IMR-90 (cell line): Measurements from ENCODE around the gene ANKRD6. TPM values are rescaled to one million over a fixed set of nuclear protein-coding genes. Genes with fewer than 3 reads are reported as not detected.

Experiments used
- ATAC-seq: fragments of 200-7000 bp; cut with Tn5 transposase; 2 replicates; pipeline ENCODE4 v1.9.1; 2020; ENCODE audit warnings: low read depth, mild to moderate bottlenecking, moderate library complexity
- BruUV-seq: library from RNA; stranded (reverse); fragments of 400-500 nt; replicated peaks from 2 replicates; lab custom pipeline; 2021; lab: Mats Ljungman, UMichigan
- CTCF ChIA-PET: fragments of 300-600 bp; formaldehyde crosslinking; extraction: SDS; loops from one replicate; lab custom pipeline; 2021; ENCODE audit warnings: antibody characterized with exemption; lab: Yijun Ruan, JAX
- POLR2A ChIA-PET: fragments of 300-600 bp; sonication (Branson Sonifier 250); formaldehyde crosslinking; loops from one replicate; lab custom pipeline; 2022; ENCODE audit warnings: antibody characterized with exemption; ENCODE audit not compliant: unreplicated experiment; lab: Charles Lee
- DNase-seq: peaks from one replicate; pipeline ENCODE4 v3.0.0; 2013
- H2AFZ ChIP-seq: replicated peaks from 2 replicates; pipeline ENCODE3; 2013; ENCODE audit warnings: low read length, mild to moderate bottlenecking; ENCODE audit not compliant: poor library complexity
- H2AK5ac ChIP-seq: 2 replicates; pipeline ENCODE4 v1.6.1; 2013; ENCODE audit warnings: low read depth, low read length, inconsistent platforms
- H2AK9ac ChIP-seq: replicated peaks from 2 replicates; pipeline ENCODE3; 2013; ENCODE audit warnings: mild to moderate bottlenecking, low read depth, low read length, moderate library complexity; ENCODE audit not compliant: poor library complexity
- H2BK120ac ChIP-seq: 2 replicates; pipeline ENCODE4 v1.6.1; 2013; ENCODE audit warnings: low read depth, low read length, inconsistent platforms
- H2BK15ac ChIP-seq: 3 replicates; pipeline ENCODE4 v1.6.1; 2013; ENCODE audit warnings: low read depth, low read length, inconsistent platforms
- H2BK20ac ChIP-seq: 2 replicates; pipeline ENCODE4 v1.6.1; 2013; ENCODE audit warnings: low read depth, mild to moderate bottlenecking, inconsistent platforms, low read length, moderate library complexity
- H2BK5ac ChIP-seq: 2 replicates; pipeline ENCODE4 v1.6.1; 2013; ENCODE audit warnings: mild to moderate bottlenecking, low read depth, low read length, inconsistent platforms; ENCODE audit not compliant: poor library complexity, severe bottlenecking
- H3K14ac ChIP-seq: replicated peaks from 2 replicates; pipeline ENCODE4 v1.6.1; 2013; ENCODE audit warnings: low read depth, low read length, inconsistent platforms
- H3K18ac ChIP-seq: 2 replicates; pipeline ENCODE4 v1.6.1; 2013; ENCODE audit warnings: low read depth, low read length, control low read depth
- H3K23ac ChIP-seq: 2 replicates; pipeline ENCODE4 v1.6.1; 2013; ENCODE audit warnings: low read depth, low read length, inconsistent platforms
- H3K27ac ChIP-seq: 2 replicates; pipeline ENCODE4 v1.5.1; 2013; ENCODE audit warnings: mild to moderate bottlenecking, control low read depth, low read length; ENCODE audit not compliant: insufficient read depth
- H3K27me3 ChIP-seq: 2 replicates; pipeline ENCODE4 v1.6.1; 2013; ENCODE audit warnings: low read length; ENCODE audit not compliant: control insufficient read depth, insufficient read depth
- H3K36me3 ChIP-seq: 2 replicates; pipeline ENCODE4 v1.6.1; 2013; ENCODE audit warnings: low read length, mixed read lengths; ENCODE audit not compliant: control insufficient read depth, insufficient read depth
- H3K4ac ChIP-seq: 2 replicates; pipeline ENCODE4 v1.6.1; 2013; ENCODE audit warnings: low read depth, low read length, inconsistent platforms
- H3K4me1 ChIP-seq: 2 replicates; pipeline ENCODE4 v1.6.1; 2013; ENCODE audit warnings: low read length, mixed read lengths; ENCODE audit not compliant: control insufficient read depth, insufficient read depth
- H3K4me2 ChIP-seq: 2 replicates; pipeline ENCODE4 v1.6.1; 2013; ENCODE audit warnings: low read depth, mild to moderate bottlenecking, control low read depth, low read length, moderate library complexity
- H3K4me3 ChIP-seq: 2 replicates; pipeline ENCODE4 v1.5.1; 2013; ENCODE audit warnings: low read depth, mild to moderate bottlenecking, control low read depth, low read length, moderate library complexity; ENCODE audit not compliant: insufficient read depth
- H3K56ac ChIP-seq: 2 replicates; pipeline ENCODE4 v1.6.1; 2013; ENCODE audit warnings: low read length, inconsistent platforms; ENCODE audit not compliant: insufficient read depth; ENCODE audit errors: extremely low read depth
- H3K79me1 ChIP-seq, 2 experiments: 2 replicates each; pipeline ENCODE4 v1.6.1; 2013; ENCODE audit warnings: low read length in 2 of 2, inconsistent platforms in 1 of 2, low read depth in 1 of 2
- H3K9ac ChIP-seq: 2 replicates; pipeline ENCODE4 v1.6.1; 2013; ENCODE audit warnings: low read depth, low read length, control low read depth
- H3K9me1 ChIP-seq: 2 replicates; pipeline ENCODE4 v1.6.1; 2013; ENCODE audit warnings: low read length, inconsistent platforms; ENCODE audit not compliant: insufficient read depth
- H3K9me3 ChIP-seq: 2 replicates; pipeline ENCODE4 v1.6.1; 2013; ENCODE audit warnings: low read length; ENCODE audit not compliant: control insufficient read depth, insufficient read depth
- H4K20me1 ChIP-seq: 2 replicates; pipeline ENCODE4 v1.6.1; 2013; ENCODE audit warnings: low read length, inconsistent platforms; ENCODE audit not compliant: insufficient read depth
- H4K5ac ChIP-seq: 2 replicates; pipeline ENCODE4 v1.6.1; 2013; ENCODE audit warnings: mild to moderate bottlenecking, low read depth, low read length, control low read depth
- H4K8ac ChIP-seq, 2 experiments: 2 replicates each; pipeline ENCODE4 v1.6.1; 2013; ENCODE audit warnings: low read depth in 2 of 2, low read length in 2 of 2, control low read depth in 1 of 2, inconsistent platforms in 1 of 2
- H4K91ac ChIP-seq: 2 replicates; pipeline ENCODE4 v1.6.1; 2013; ENCODE audit warnings: low read depth, low read length, inconsistent platforms; ENCODE audit not compliant: insufficient read depth
- BHLHE40 ChIP-seq: fragments of 150-350 bp; IDR thresholded peaks from 2 replicates; pipeline ENCODE4 v1.6.1; 2016; ENCODE audit warnings: mild to moderate bottlenecking, low read depth, low read length
- CEBPB ChIP-seq: IDR thresholded peaks from 2 replicates; pipeline ENCODE4 v1.6.1; 2012; ENCODE audit warnings: low read depth, low read length, improper control_type of control experiment
- CHD1 ChIP-seq: IDR thresholded peaks from 2 replicates; pipeline ENCODE4 v1.6.1; 2012; ENCODE audit warnings: low read depth, low read length, improper control_type of control experiment
- CTCF ChIP-seq: conservative IDR thresholded peaks from 2 replicates; pipeline ENCODE4 v1.5.1; 2012; ENCODE audit warnings: mild to moderate bottlenecking, low read depth, low read length, improper control_type of control experiment
- ELK1 ChIP-seq: fragments of 150-350 bp; IDR thresholded peaks from 2 replicates; pipeline ENCODE4 v1.6.1; 2016; ENCODE audit warnings: low read depth, mild to moderate bottlenecking, low read length, moderate library complexity, borderline replicate concordance
- FOS ChIP-seq: fragments of 150-350 bp; IDR thresholded peaks from 2 replicates; pipeline ENCODE4 v1.6.1; 2016; ENCODE audit warnings: low read depth, low read length
- MAFK ChIP-seq: IDR thresholded peaks from 2 replicates; pipeline ENCODE4 v1.6.1; 2012; ENCODE audit warnings: low read depth, low read length, improper control_type of control experiment
- MAZ ChIP-seq: IDR thresholded peaks from 2 replicates; pipeline ENCODE4 v1.6.1; 2012; ENCODE audit warnings: low read depth, mild to moderate bottlenecking, low read length, improper control_type of control experiment, moderate library complexity, borderline replicate concordance
- MXI1 ChIP-seq: IDR thresholded peaks from 2 replicates; pipeline ENCODE4 v1.6.1; 2012; ENCODE audit warnings: low read depth, mild to moderate bottlenecking, low read length, moderate library complexity, borderline replicate concordance
- NFE2L2 ChIP-seq: fragments of 150-350 bp; IDR thresholded peaks from 2 replicates; pipeline ENCODE4 v1.6.1; 2016; ENCODE audit warnings: low read depth, mild to moderate bottlenecking, low read length
- POLR2A ChIP-seq: IDR thresholded peaks from 2 replicates; pipeline ENCODE4 v1.6.1; 2012; ENCODE audit warnings: mild to moderate bottlenecking, low read depth, low read length
- RCOR1 ChIP-seq: IDR thresholded peaks from 2 replicates; pipeline ENCODE4 v1.6.1; 2012; ENCODE audit warnings: mild to moderate bottlenecking, low read length, improper control_type of control experiment; ENCODE audit not compliant: insufficient replicate concordance
- SMC3 ChIP-seq: fragments of 150-350 bp; IDR thresholded peaks from 2 replicates; pipeline ENCODE4 v1.6.1; 2016; ENCODE audit warnings: low read depth, mild to moderate bottlenecking, antibody characterized with exemption, low read length, moderate library complexity
- USF2 ChIP-seq: fragments of 150-350 bp; IDR thresholded peaks from 2 replicates; pipeline ENCODE4 v1.6.1; 2017; ENCODE audit warnings: mild to moderate bottlenecking, antibody characterized with exemption, low read length, low read depth
- WGBS, 2 experiments: methylation state at CpG; one replicate each; pipeline versions ENCODE4 v1.1.5 to v1.1.7; 2013; ENCODE audit warnings: missing lambda C conversion rate in 2 of 2; ENCODE audit not compliant: insufficient read length in 1 of 2; ENCODE audit errors: extremely low coverage in 2 of 2; 5-methylcytosine and 5-hydroxymethylcytosine counted together
- dilution Hi-C: fragments of 300-500 bp; cut with HindIII; formaldehyde crosslinking; loops from one replicate; pipeline ENCODE4 v1.14.3; 2018; ENCODE audit warnings: low sequenced_read_pairs; ENCODE audit not compliant: unreplicated experiment
- in situ Hi-C: fragments of 300-500 bp; cut with MboI; formaldehyde crosslinking; loops from 3 replicates; pipeline ENCODE4 v1.14.3; 2019; ENCODE audit warnings: low sequenced_read_pairs, inconsistent platforms, mixed read lengths
- intact Hi-C: fragments of 100-400 bp; cut with micrococcal nuclease; formaldehyde crosslinking; loops from 2 replicates; pipeline ENCODE4 v1.10.0; 2022
- polyA plus RNA-seq, 3 experiments: library from polyadenylated mRNA; depleted of rRNA; stranded (reverse); fragments of >200 nt; gene quantifications; 2 replicates each; pipeline ENCODE4 v1.2.3, GENCODE V29; 2012; ENCODE audit warnings: low replicate concordance in 1 of 3
- total RNA-seq: library from RNA; depleted of rRNA; stranded (reverse); fragments of >200 nt; gene quantifications from 2 replicates; pipeline ENCODE4 v1.2.3, GENCODE V29; 2012

ANKRD6 gene
- total and polyA plus RNA-seq, 2 of the 4 experiments (the other 2 are of a cell fraction) = 0.12 to 0.18 TPM

- 90% methylated on average over 2 of the region's 6 CpGs; no CpG with 5 or more reads in 1 of the 2 experiments for WGBS, 2 experiments
- Histone ChIP-seq H3K79me1 (no peaks in the 10 kb centered on the region), H3K4me1 (no peaks in the 10 kb centered on the region), H3K4me2 (no peak overlapping the region), H2AK5ac (no peak overlapping the region), H3K4ac (no peak overlapping the region), H3K9ac (no peak overlapping the region), H3K14ac (no peak overlapping the region), H3K4me3 (no peak overlapping the region), H4K5ac (no peak overlapping the region), H3K56ac (no peak overlapping the region), H2BK120ac (no peak overlapping the region), H3K27me3 (no peaks in the 10 kb centered on the region), H4K91ac (no peak overlapping the region), H3K18ac (no peak overlapping the region), H4K8ac (no peak overlapping the region), H2AK9ac (no peak overlapping the region), H3K9me1 (no peaks in the 10 kb centered on the region), H4K20me1 (no peaks in the 10 kb centered on the region), H3K9me3 (no peaks in the 10 kb centered on the region), H3K23ac (no peak overlapping the region), H2BK15ac (no peak overlapping the region), H2AFZ (no peak overlapping the region), H3K36me3 (no peaks in the 10 kb centered on the region), H2BK20ac (no peak overlapping the region), H2BK5ac (no peak overlapping the region), H3K27ac (no peak overlapping the region)
- ChIA-PET POLR2A (no interaction called here), CTCF (no interaction called here)
- DNase-seq = no peak
- intact Hi-C loops = no loop called here
- ATAC-seq = no peak
- in situ Hi-C loops = loop anchor here (25.0 kb wide), 1 partner anchor 615 kb away; no protein-coding TSS in a partner anchor
- TF ChIP-seq ELK1 (no peak), MXI1 (no peak), USF2 (no peak), CHD1 (no peak), FOS (no peak), CEBPB (no peak), CTCF (no peak), POLR2A (no peak), MAFK (no peak), NFE2L2 (no peak), MAZ (no peak), BHLHE40 (no peak), RCOR1 (no peak), SMC3 (no peak)
- dilution Hi-C loops = no loop called here
- BruUV-seq = no TSS peak
Observed at GRCh38 chr6:89602166-89602565, 169.2 kb downstream of the ANKRD6 start.
